Left ventricle myocardium inferior (tissue), 1 donor: ENCODE results near the gene P2RY8. TPM values are rescaled to one million over a fixed set of nuclear protein-coding genes. Genes with fewer than 3 reads are reported as not detected.
"Not testable (repeated sequence)": the region's sequence is repeated elsewhere in the genome, so short reads cannot be mapped to it uniquely, and the experiment has no call there.

Experiments used
- DNase-seq: peaks from one replicate; pipeline ENCODE4 v3.0.0-alpha.2; 2020
- H3K27ac ChIP-seq: fragments of 200-600 bp; replicated peaks from 2 replicates; pipeline ENCODE4 v1.8.0; 2021
- H3K27me3 ChIP-seq: fragments of 200-600 bp; 2 replicates; pipeline ENCODE4 v1.8.0; 2021; ENCODE audit warnings: low read depth
- H3K36me3 ChIP-seq: fragments of 200-600 bp; 2 replicates; pipeline ENCODE4 v1.8.0; 2021
- H3K4me1 ChIP-seq: fragments of 200-600 bp; 2 replicates; pipeline ENCODE4 v1.8.0; 2021
- H3K4me3 ChIP-seq: fragments of 200-600 bp; 2 replicates; pipeline ENCODE4 v1.8.0; 2021; ENCODE audit warnings: mild to moderate bottlenecking, moderate library complexity
- H3K9me3 ChIP-seq: fragments of 200-600 bp; replicated peaks from 2 replicates; pipeline ENCODE4 v1.8.0; 2021
- CTCF ChIP-seq: fragments of 200-600 bp; IDR thresholded peaks from 2 replicates; pipeline ENCODE4 v1.8.0; 2021; ENCODE audit warnings: antibody characterized with exemption, mild to moderate bottlenecking, borderline replicate concordance
- intact Hi-C: fragments of 100-400 bp; cut with micrococcal nuclease; formaldehyde crosslinking; loops from one replicate; pipeline ENCODE4 v1.11.0; 2022
- total RNA-seq: library from RNA; stranded (reverse); fragmentation: NEBNext Ultra II Directional; extraction: Animal tissue kit (Norgen Biotek cat#: 25700); gene quantifications from one replicate; pipeline ENCODE4 v1.2.1, GENCODE V29; 2021
- donor health status: DM: no; HTN: yes; CAD: no; lungs with severe emphysema.

P2RY8 gene
- total RNA-seq, 1 donor from 2014 or later = 1.9 TPM

- DNase-seq = no peak
- no peak overlapping the region for H3K4me3 ChIP-seq
- no peak for TF ChIP-seq CTCF
- no peaks in the 10 kb centered on the region for H3K4me1 ChIP-seq
- H3K9me3 ChIP-seq = peaks cover 5% of the 10 kb centered on the region
- no peak overlapping the region for H3K27ac ChIP-seq
- peaks cover 53% of the 10 kb centered on the region for H3K36me3 ChIP-seq
- intact Hi-C loops = no loop called here
- no peaks in the 10 kb centered on the region for H3K27me3 ChIP-seq
Measured at GRCh38 chrX:1427756-1428155, 109.2 kb downstream of the P2RY8 start.

- H3K27me3 ChIP-seq, H3K4me1 ChIP-seq, DNase-seq, H3K4me3 ChIP-seq, intact Hi-C loops, H3K27ac ChIP-seq: not testable (repeated sequence)
- Histone ChIP-seq H3K9me3 (peaks cover 17% of the 10 kb centered on the region), H3K36me3 (peaks cover 60% of the 10 kb centered on the region)
Measured at GRCh38 chrX:1426321-1426720, 110.7 kb downstream of the P2RY8 start.

GRCh38 chrX:1425381-1425780, 111.6 kb downstream of the P2RY8 start:
- H3K4me3 ChIP-seq = no peak overlapping the region
- H3K36me3 ChIP-seq = peaks cover 65% of the 10 kb centered on the region
- intact Hi-C loops = no loop called here
- TF ChIP-seq CTCF = no peak
- DNase-seq = no peak
- H3K4me1 ChIP-seq = no peaks in the 10 kb centered on the region
- H3K27ac ChIP-seq = no peak overlapping the region
- peaks cover 17% of the 10 kb centered on the region for H3K9me3 ChIP-seq
- H3K27me3 ChIP-seq = no peaks in the 10 kb centered on the region

- no peak for DNase-seq
- peaks cover 65% of the 10 kb centered on the region for H3K36me3 ChIP-seq
- intact Hi-C loops = no loop called here
Measured at GRCh38 chrX:1424147-1424851, 112.7 kb downstream of the P2RY8 start.

GRCh38 chrX:1423215-1423614, 113.8 kb downstream of the P2RY8 start:
- DNase-seq = no peak
- peaks cover 22% of the 10 kb centered on the region for H3K9me3 ChIP-seq
- intact Hi-C loops = no loop called here
- H3K4me3 ChIP-seq = no peak overlapping the region
- no peaks in the 10 kb centered on the region for H3K27me3 ChIP-seq
- no peaks in the 10 kb centered on the region for H3K4me1 ChIP-seq
- TF ChIP-seq CTCF = no peak
- H3K27ac ChIP-seq = no peak overlapping the region
- H3K36me3 ChIP-seq = peaks cover 73% of the 10 kb centered on the region

More at GRCh38 chrX:1424147-1424851, 112.7 kb downstream of the P2RY8 start:
- H3K27me3 ChIP-seq = no peaks in the 10 kb centered on the region
- peaks cover 17% of the 10 kb centered on the region for H3K9me3 ChIP-seq
- H3K4me3 ChIP-seq = no peak overlapping the region
- H3K27ac ChIP-seq = no peak overlapping the region
- no peak for TF ChIP-seq CTCF
- no peaks in the 10 kb centered on the region for H3K4me1 ChIP-seq

- no peak for DNase-seq
- Histone ChIP-seq H3K27ac (no peak overlapping the region), H3K4me3 (no peak overlapping the region), H3K9me3 (peaks cover 25% of the 10 kb centered on the region), H3K27me3 (no peaks in the 10 kb centered on the region), H3K36me3 (peaks cover 67% of the 10 kb centered on the region), H3K4me1 (no peaks in the 10 kb centered on the region)
- TF ChIP-seq CTCF = no peak
- intact Hi-C loops = no loop called here
Measured at GRCh38 chrX:1422135-1422465, 114.9 kb downstream of the P2RY8 start.
